GM19035 (cell line): ENCODE measurements around the gene POLL.

Experiments used
- ATAC-seq: cut with Tn5 transposase; IDR thresholded peaks from one replicate; pipeline ENCODE4 v1.9.1; 2021; ENCODE audit not compliant: unreplicated experiment

The POLL gene

GRCh38 chr10:101573885-101574753 is 13.9 kb downstream of the POLL start:
- no peak for ATAC-seq

GRCh38 chr10:101572785-101573184 is 15.3 kb downstream of the POLL start:
- ATAC-seq = no peak

- ATAC-seq = no peak
Observed at GRCh38 chr10:101572126-101572525, 15.9 kb downstream of the POLL start.

GRCh38 chr10:101571271-101571925 is 16.7 kb downstream of the POLL start:
- ATAC-seq = no peak

- no peak for ATAC-seq
Observed at GRCh38 chr10:101570428-101571270, 17.4 kb downstream of the POLL start.

GRCh38 chr10:101569622-101570427 is 18.2 kb downstream of the POLL start:
- ATAC-seq = peak; percentile 63

- no peak for ATAC-seq
Observed at GRCh38 chr10:101569323-101569621, 18.8 kb downstream of the POLL start.

- ATAC-seq = no peak
Observed at GRCh38 chr10:101568054-101568745, 19.9 kb downstream of the POLL start.

GRCh38 chr10:101567165-101568006 is 20.7 kb downstream of the POLL start:
- no peak for ATAC-seq

GRCh38 chr10:101566333-101567164 is 21.5 kb downstream of the POLL start:
- no peak for ATAC-seq

GRCh38 chr10:101565936-101566332 is 22.1 kb downstream of the POLL start:
- ATAC-seq = no peak

GRCh38 chr10:101565370-101565900 is 22.6 kb downstream of the POLL start:
- no peak for ATAC-seq

GRCh38 chr10:101564490-101564991 is 23.5 kb downstream of the POLL start:
- no peak for ATAC-seq

- no peak for ATAC-seq
Observed at GRCh38 chr10:101563497-101564040, 24.5 kb downstream of the POLL start.

GRCh38 chr10:101563007-101563406 is 25.1 kb downstream of the POLL start:
- no peak for ATAC-seq

- ATAC-seq = no peak
Observed at GRCh38 chr10:101562231-101562630, 25.8 kb downstream of the POLL start.

GRCh38 chr10:101561068-101561915 is 26.8 kb downstream of the POLL start:
- no peak for ATAC-seq
